Retinal pigment epithelial cell (primary cell): ENCODE data around the gene KIF19.
A peak's percentile ranks its signal among the peaks of the same experiment; 100 is the strongest.

Experiments
- DNase-seq: peaks from one replicate; pipeline ENCODE4 v3.0.0-alpha.2; 2010; ENCODE audit warnings: low read depth
- H3K4me3 ChIP-seq: 2 replicates; pipeline ENCODE4 v1.5.1; 2011; ENCODE audit warnings: mild to moderate bottlenecking, low read length, control low read depth, moderate library complexity
- CTCF ChIP-seq: conservative IDR thresholded peaks from 2 replicates; pipeline ENCODE4 v1.5.1; 2011; ENCODE audit warnings: low read depth, low read length, control low read depth, inconsistent platforms

The KIF19 gene

DNA sequence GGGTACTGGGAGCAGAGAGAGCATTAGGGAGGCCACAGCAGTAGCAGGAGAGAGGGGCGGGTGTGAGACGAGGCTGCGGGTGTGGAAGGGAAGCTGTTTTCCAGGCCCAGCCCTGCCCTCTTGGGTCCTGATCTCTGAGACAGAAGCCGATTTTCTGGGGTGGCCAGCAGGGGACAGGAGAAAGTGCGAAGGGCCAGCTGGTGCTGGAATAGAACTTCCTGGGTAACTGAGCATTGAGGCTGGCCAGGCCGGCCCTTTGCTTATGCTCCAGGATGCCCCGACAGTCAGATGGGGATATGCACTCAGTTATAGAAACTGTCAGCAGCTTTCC lies 34.8 kb downstream of the KIF19 start:
- no peak overlapping the region for H3K4me3 ChIP-seq
- no peak for DNase-seq
- no peak for TF ChIP-seq CTCF

DNA sequence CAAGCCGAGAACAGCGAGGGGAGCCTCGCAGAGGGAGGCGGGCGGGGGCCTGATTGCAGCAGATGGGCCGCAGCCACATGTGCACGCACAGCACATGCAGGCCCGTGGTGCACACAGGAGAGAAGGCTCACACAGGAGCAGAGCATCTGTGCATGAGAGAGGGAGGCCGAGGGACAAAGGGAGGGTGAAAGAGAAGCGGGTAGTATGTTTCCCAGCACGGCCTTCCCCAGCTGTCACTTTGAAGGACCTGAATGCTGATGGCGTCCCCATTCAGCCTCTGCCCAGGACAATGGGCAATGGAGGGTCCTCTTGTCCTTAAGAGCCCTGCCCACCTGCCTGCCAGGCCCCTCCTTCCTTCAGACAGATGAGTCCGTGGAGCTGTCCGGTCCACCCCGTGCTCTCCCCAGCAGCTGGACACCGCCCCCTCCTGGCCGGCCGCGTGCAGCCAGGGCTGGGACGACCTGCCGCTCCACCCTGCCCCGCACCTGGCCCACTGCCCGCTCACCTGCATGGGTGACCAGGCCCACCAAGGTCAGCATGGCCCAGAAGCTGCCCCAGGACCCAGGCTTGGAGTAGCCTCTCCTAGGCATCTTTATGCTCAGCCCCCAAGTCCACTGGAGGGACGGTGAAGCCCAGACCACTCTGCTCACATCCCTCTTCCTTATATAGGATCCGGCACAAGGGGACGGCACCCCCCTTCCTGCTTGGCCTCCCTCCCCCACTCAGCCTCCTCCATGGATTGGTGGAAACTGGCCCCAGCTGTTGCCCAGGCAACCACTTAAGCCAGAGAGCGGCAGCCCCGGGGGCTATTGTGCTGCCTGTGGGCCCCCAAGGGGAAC lies 35.4 kb downstream of the KIF19 start, which contains the start of gene BTBD17:
Gene BTBD17, minus strand, starts transcription at position 639 of the 839 bp plus-strand sequence. Its CDS starts 49 bp downstream, at position 590.
- H3K4me3 ChIP-seq, result no peak within 1 kb of the TSS
- TF ChIP-seq CTCF, result peak; percentile 76
- DNase-seq, result no peak

GRCh38 chr17:74362069-74362405 lies 36.0 kb downstream of the KIF19 start:
- DNase-seq, result no peak
- H3K4me3 ChIP-seq, result no peak overlapping the region
- TF ChIP-seq CTCF, result no peak

- no peak for TF ChIP-seq CTCF
- H3K4me3 ChIP-seq, result no peak overlapping the region
- DNase-seq, result no peak
Measured at GRCh38 chr17:74362810-74363498, 36.9 kb downstream of the KIF19 start.

DNA sequence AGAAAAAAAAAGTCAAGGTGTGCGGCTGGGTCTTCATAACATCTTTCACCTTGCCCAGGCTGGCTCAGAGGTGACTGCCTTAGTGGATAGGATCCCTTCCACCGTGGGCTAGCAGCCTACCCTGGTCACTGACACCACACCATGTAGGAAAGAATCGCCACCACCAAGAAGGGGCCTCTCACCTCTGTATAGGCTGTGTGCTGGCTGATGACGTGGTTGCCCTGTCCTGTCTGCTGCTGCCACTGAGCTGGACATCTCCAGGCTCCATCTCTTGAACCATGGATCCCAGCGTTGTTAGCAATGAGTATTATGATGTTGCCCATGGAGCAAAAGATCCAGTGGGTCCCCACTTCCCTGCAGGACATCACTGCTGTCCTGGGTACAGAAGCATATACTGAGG lies 41.2 kb downstream of the KIF19 start, which contains the start of gene GPR142:
Gene GPR142, plus strand, starts transcription at position 301 of the 400 bp plus-strand sequence. CDS start 2,035 bp downstream, outside the sequence.
- no peak for TF ChIP-seq CTCF
- no peak for DNase-seq
- H3K4me3 ChIP-seq, result no peak within 1 kb of the TSS

DNA sequence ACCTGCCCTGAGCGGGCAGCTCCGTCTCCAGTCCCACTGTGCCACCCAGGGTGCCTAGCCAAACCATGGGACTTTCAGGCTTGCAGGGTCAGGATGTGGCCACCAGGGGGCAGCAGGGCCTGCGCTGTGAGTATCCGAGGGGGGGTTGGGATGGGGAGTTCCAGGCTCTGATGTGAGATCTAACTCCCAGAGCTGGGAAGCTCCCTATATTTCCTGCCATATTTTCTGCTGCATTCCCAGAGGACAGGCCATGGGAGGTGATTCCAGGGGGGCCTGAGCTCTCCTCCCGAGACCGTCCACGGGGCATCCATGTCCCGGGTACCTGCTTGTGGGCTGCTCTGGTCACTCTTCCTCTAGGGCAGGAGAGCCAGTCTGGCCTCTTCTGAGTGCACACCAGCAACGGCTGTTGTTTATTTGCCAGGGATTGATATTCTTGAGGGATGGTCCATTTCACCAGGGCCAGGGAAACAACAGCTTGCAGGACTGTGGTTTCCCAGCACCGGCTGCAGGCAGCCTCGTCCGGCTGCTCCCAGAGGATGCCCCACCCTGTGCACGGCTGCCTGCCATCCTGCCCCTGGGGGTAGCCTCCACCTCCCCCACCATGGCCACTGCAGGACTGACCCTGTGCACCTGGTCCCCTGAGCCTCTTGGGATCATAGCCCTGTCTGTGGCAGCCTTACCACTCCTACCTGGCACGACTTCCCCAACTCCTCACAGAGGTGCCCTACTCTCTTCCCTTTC lies 42.5 kb downstream of the KIF19 start:
- no peak for DNase-seq
- TF ChIP-seq CTCF, result peak; percentile 94
- no peak overlapping the region for H3K4me3 ChIP-seq
